Parietal lobe (tissue), 1 donor: ENCODE measurements around the gene OR56B1. TPM values are rescaled to one million over a fixed set of nuclear protein-coding genes. Genes with fewer than 3 reads are reported as not detected.

ENCODE experiments used
- total RNA-seq: library from RNA; depleted of rRNA; stranded (reverse); fragments of >200 nt; gene quantifications from one replicate; pipeline ENCODE4 v1.2.3, GENCODE V29; 2014

OR56B1 gene
- not detected for total RNA-seq

GRCh38 chr11:5736396-5736795 lies at the start of gene OR56B1:
Gene OR56B1 (plus strand): TSS chr11:5736448. CDS start chr11:5736517, 69 bp downstream.

GRCh38 chr11:5689551-5689983 lies 46.7 kb upstream of the OR56B1 start, which contains the start of gene TRIM22:
Gene TRIM22 (plus strand): TSS chr11:5689790. CDS start chr11:5696233, 6,443 bp downstream.

GRCh38 chr11:5753943-5754342 lies 17.7 kb downstream of the OR56B1 start, which contains the start of gene OR52N4:
Gene OR52N4 (plus strand): TSS chr11:5754243. CDS start chr11:5754741, 498 bp downstream.

GRCh38 chr11:5783255-5783654 lies 47.0 kb downstream of the OR56B1 start, which contains the start of gene OR52N5:
Gene OR52N5 (minus strand): TSS chr11:5783355. CDS start chr11:5778634, 4,721 bp downstream.

Other genes with a start within 250 kb of the OR56B1 start
- not detected for gene OR52D1, start 247.8 kb upstream of the OR56B1 start, total RNA-seq
- 1.3 TPM for gene UBQLN3, start 226.5 kb upstream of the OR56B1 start, total RNA-seq
- 1.9 TPM for gene UBQLNL, start 219.7 kb upstream of the OR56B1 start, total RNA-seq
- 3.8 TPM for gene OR52H1, start 187.9 kb upstream of the OR56B1 start, total RNA-seq
- not detected for gene OR52B6, start 155.6 kb upstream of the OR56B1 start, total RNA-seq
- gene TRIM6, start 139.8 kb upstream of the OR56B1 start, total RNA-seq: 0.31 TPM
- 1.6 TPM for gene TRIM34, start 111.4 kb upstream of the OR56B1 start, total RNA-seq
- gene TRIM5, start 51.4 kb upstream of the OR56B1 start, total RNA-seq: 6.6 TPM
- 20.7 TPM for gene TRIM22, start 46.7 kb upstream of the OR56B1 start, total RNA-seq
- gene OR52N4, start 17.8 kb downstream of the OR56B1 start, total RNA-seq: 0.63 TPM
- gene OR52N5, start 46.9 kb downstream of the OR56B1 start, total RNA-seq: 0.63 TPM
- gene OR52N1, start 54.8 kb downstream of the OR56B1 start, total RNA-seq: 0.94 TPM
- gene OR52N2, start 72.5 kb downstream of the OR56B1 start, total RNA-seq: not detected
- gene OR52E6, start 105.4 kb downstream of the OR56B1 start, total RNA-seq: 0.94 TPM
- 0.63 TPM for gene OR52E8, start 121.2 kb downstream of the OR56B1 start, total RNA-seq
- gene OR52E4, start 144.2 kb downstream of the OR56B1 start, total RNA-seq: not detected
- not detected for gene OR52E5, start 156.8 kb downstream of the OR56B1 start, total RNA-seq
- gene OR56A3, start 205.8 kb downstream of the OR56B1 start, total RNA-seq: not detected
- not detected for gene OR56A5, start 232.0 kb downstream of the OR56B1 start, total RNA-seq